IMR-90 (cell line): ENCODE data around the gene ACAP2. TPM values are rescaled to one million over a fixed set of nuclear protein-coding genes. Genes with fewer than 3 reads are reported as not detected.

Experiments used
- ATAC-seq: fragments of 200-7000 bp; cut with Tn5 transposase; 2 replicates; pipeline ENCODE4 v1.9.1; 2020; ENCODE audit warnings: low read depth, mild to moderate bottlenecking, moderate library complexity
- BruUV-seq: library from RNA; stranded (reverse); fragments of 400-500 nt; replicated peaks from 2 replicates; lab custom pipeline; 2021; lab: Mats Ljungman, UMichigan
- CTCF ChIA-PET: fragments of 300-600 bp; formaldehyde crosslinking; extraction: SDS; loops from one replicate; lab custom pipeline; 2021; ENCODE audit warnings: antibody characterized with exemption; lab: Yijun Ruan, JAX
- POLR2A ChIA-PET: fragments of 300-600 bp; sonication (Branson Sonifier 250); formaldehyde crosslinking; loops from one replicate; lab custom pipeline; 2022; ENCODE audit warnings: antibody characterized with exemption; ENCODE audit not compliant: unreplicated experiment; lab: Charles Lee
- DNase-seq: peaks from one replicate; pipeline ENCODE4 v3.0.0; 2013
- H2AFZ ChIP-seq: replicated peaks from 2 replicates; pipeline ENCODE3; 2013; ENCODE audit warnings: low read length, mild to moderate bottlenecking; ENCODE audit not compliant: poor library complexity
- H2AK5ac ChIP-seq: 2 replicates; pipeline ENCODE4 v1.6.1; 2013; ENCODE audit warnings: low read depth, low read length, inconsistent platforms
- H2AK9ac ChIP-seq: replicated peaks from 2 replicates; pipeline ENCODE3; 2013; ENCODE audit warnings: mild to moderate bottlenecking, low read depth, low read length, moderate library complexity; ENCODE audit not compliant: poor library complexity
- H2BK120ac ChIP-seq: 2 replicates; pipeline ENCODE4 v1.6.1; 2013; ENCODE audit warnings: low read depth, low read length, inconsistent platforms
- H2BK15ac ChIP-seq: 3 replicates; pipeline ENCODE4 v1.6.1; 2013; ENCODE audit warnings: low read depth, low read length, inconsistent platforms
- H2BK20ac ChIP-seq: 2 replicates; pipeline ENCODE4 v1.6.1; 2013; ENCODE audit warnings: low read depth, mild to moderate bottlenecking, inconsistent platforms, low read length, moderate library complexity
- H2BK5ac ChIP-seq: 2 replicates; pipeline ENCODE4 v1.6.1; 2013; ENCODE audit warnings: mild to moderate bottlenecking, low read depth, low read length, inconsistent platforms; ENCODE audit not compliant: poor library complexity, severe bottlenecking
- H3K14ac ChIP-seq: replicated peaks from 2 replicates; pipeline ENCODE4 v1.6.1; 2013; ENCODE audit warnings: low read depth, low read length, inconsistent platforms
- H3K18ac ChIP-seq: 2 replicates; pipeline ENCODE4 v1.6.1; 2013; ENCODE audit warnings: low read depth, low read length, control low read depth
- H3K23ac ChIP-seq: 2 replicates; pipeline ENCODE4 v1.6.1; 2013; ENCODE audit warnings: low read depth, low read length, inconsistent platforms
- H3K27ac ChIP-seq: 2 replicates; pipeline ENCODE4 v1.5.1; 2013; ENCODE audit warnings: mild to moderate bottlenecking, control low read depth, low read length; ENCODE audit not compliant: insufficient read depth
- H3K27me3 ChIP-seq: 2 replicates; pipeline ENCODE4 v1.6.1; 2013; ENCODE audit warnings: low read length; ENCODE audit not compliant: control insufficient read depth, insufficient read depth
- H3K36me3 ChIP-seq: 2 replicates; pipeline ENCODE4 v1.6.1; 2013; ENCODE audit warnings: low read length, mixed read lengths; ENCODE audit not compliant: control insufficient read depth, insufficient read depth
- H3K4ac ChIP-seq: 2 replicates; pipeline ENCODE4 v1.6.1; 2013; ENCODE audit warnings: low read depth, low read length, inconsistent platforms
- H3K4me1 ChIP-seq: 2 replicates; pipeline ENCODE4 v1.6.1; 2013; ENCODE audit warnings: low read length, mixed read lengths; ENCODE audit not compliant: control insufficient read depth, insufficient read depth
- H3K4me2 ChIP-seq: 2 replicates; pipeline ENCODE4 v1.6.1; 2013; ENCODE audit warnings: low read depth, mild to moderate bottlenecking, control low read depth, low read length, moderate library complexity
- H3K4me3 ChIP-seq: 2 replicates; pipeline ENCODE4 v1.5.1; 2013; ENCODE audit warnings: low read depth, mild to moderate bottlenecking, control low read depth, low read length, moderate library complexity; ENCODE audit not compliant: insufficient read depth
- H3K56ac ChIP-seq: 2 replicates; pipeline ENCODE4 v1.6.1; 2013; ENCODE audit warnings: low read length, inconsistent platforms; ENCODE audit not compliant: insufficient read depth; ENCODE audit errors: extremely low read depth
- H3K79me1 ChIP-seq, 2 experiments: 2 replicates each; pipeline ENCODE4 v1.6.1; 2013; ENCODE audit warnings: low read length in 2 of 2, inconsistent platforms in 1 of 2, low read depth in 1 of 2
- H3K9ac ChIP-seq: 2 replicates; pipeline ENCODE4 v1.6.1; 2013; ENCODE audit warnings: low read depth, low read length, control low read depth
- H3K9me1 ChIP-seq: 2 replicates; pipeline ENCODE4 v1.6.1; 2013; ENCODE audit warnings: low read length, inconsistent platforms; ENCODE audit not compliant: insufficient read depth
- H3K9me3 ChIP-seq: 2 replicates; pipeline ENCODE4 v1.6.1; 2013; ENCODE audit warnings: low read length; ENCODE audit not compliant: control insufficient read depth, insufficient read depth
- H4K20me1 ChIP-seq: 2 replicates; pipeline ENCODE4 v1.6.1; 2013; ENCODE audit warnings: low read length, inconsistent platforms; ENCODE audit not compliant: insufficient read depth
- H4K5ac ChIP-seq: 2 replicates; pipeline ENCODE4 v1.6.1; 2013; ENCODE audit warnings: mild to moderate bottlenecking, low read depth, low read length, control low read depth
- H4K8ac ChIP-seq, 2 experiments: 2 replicates each; pipeline ENCODE4 v1.6.1; 2013; ENCODE audit warnings: low read depth in 2 of 2, low read length in 2 of 2, control low read depth in 1 of 2, inconsistent platforms in 1 of 2
- H4K91ac ChIP-seq: 2 replicates; pipeline ENCODE4 v1.6.1; 2013; ENCODE audit warnings: low read depth, low read length, inconsistent platforms; ENCODE audit not compliant: insufficient read depth
- CEBPB ChIP-seq: IDR thresholded peaks from 2 replicates; pipeline ENCODE4 v1.6.1; 2012; ENCODE audit warnings: low read depth, low read length, improper control_type of control experiment
- MAFK ChIP-seq: IDR thresholded peaks from 2 replicates; pipeline ENCODE4 v1.6.1; 2012; ENCODE audit warnings: low read depth, low read length, improper control_type of control experiment
- NFE2L2 ChIP-seq: fragments of 150-350 bp; IDR thresholded peaks from 2 replicates; pipeline ENCODE4 v1.6.1; 2016; ENCODE audit warnings: low read depth, mild to moderate bottlenecking, low read length
- POLR2A ChIP-seq: IDR thresholded peaks from 2 replicates; pipeline ENCODE4 v1.6.1; 2012; ENCODE audit warnings: mild to moderate bottlenecking, low read depth, low read length
- RCOR1 ChIP-seq: IDR thresholded peaks from 2 replicates; pipeline ENCODE4 v1.6.1; 2012; ENCODE audit warnings: mild to moderate bottlenecking, low read length, improper control_type of control experiment; ENCODE audit not compliant: insufficient replicate concordance
- SMC3 ChIP-seq: fragments of 150-350 bp; IDR thresholded peaks from 2 replicates; pipeline ENCODE4 v1.6.1; 2016; ENCODE audit warnings: low read depth, mild to moderate bottlenecking, antibody characterized with exemption, low read length, moderate library complexity
- WGBS, 2 experiments: methylation state at CpG; one replicate each; pipeline versions ENCODE4 v1.1.5 to v1.1.7; 2013; ENCODE audit warnings: missing lambda C conversion rate in 2 of 2; ENCODE audit not compliant: insufficient read length in 1 of 2; ENCODE audit errors: extremely low coverage in 2 of 2; 5-methylcytosine and 5-hydroxymethylcytosine counted together
- dilution Hi-C: fragments of 300-500 bp; cut with HindIII; formaldehyde crosslinking; loops from one replicate; pipeline ENCODE4 v1.14.3; 2018; ENCODE audit warnings: low sequenced_read_pairs; ENCODE audit not compliant: unreplicated experiment
- in situ Hi-C: fragments of 300-500 bp; cut with MboI; formaldehyde crosslinking; loops from 3 replicates; pipeline ENCODE4 v1.14.3; 2019; ENCODE audit warnings: low sequenced_read_pairs, inconsistent platforms, mixed read lengths
- intact Hi-C: fragments of 100-400 bp; cut with micrococcal nuclease; formaldehyde crosslinking; loops from 2 replicates; pipeline ENCODE4 v1.10.0; 2022
- polyA plus RNA-seq, 3 experiments: library from polyadenylated mRNA; depleted of rRNA; stranded (reverse); fragments of >200 nt; gene quantifications; 2 replicates each; pipeline ENCODE4 v1.2.3, GENCODE V29; 2012; ENCODE audit warnings: low replicate concordance in 1 of 3
- total RNA-seq: library from RNA; depleted of rRNA; stranded (reverse); fragments of >200 nt; gene quantifications from 2 replicates; pipeline ENCODE4 v1.2.3, GENCODE V29; 2012
- TF ChIP-seq, protein P1 (sequence below): fragments of 150-350 bp; IDR thresholded peaks from 2 replicates; pipeline ENCODE4 v1.6.1; 2017; ENCODE audit warnings: mild to moderate bottlenecking, antibody characterized with exemption, low read length, low read depth

ACAP2 gene
- total and polyA plus RNA-seq, 2 of the 4 experiments (the other 2 are of a cell fraction), result 11.9 to 35.1 TPM

DNA sequence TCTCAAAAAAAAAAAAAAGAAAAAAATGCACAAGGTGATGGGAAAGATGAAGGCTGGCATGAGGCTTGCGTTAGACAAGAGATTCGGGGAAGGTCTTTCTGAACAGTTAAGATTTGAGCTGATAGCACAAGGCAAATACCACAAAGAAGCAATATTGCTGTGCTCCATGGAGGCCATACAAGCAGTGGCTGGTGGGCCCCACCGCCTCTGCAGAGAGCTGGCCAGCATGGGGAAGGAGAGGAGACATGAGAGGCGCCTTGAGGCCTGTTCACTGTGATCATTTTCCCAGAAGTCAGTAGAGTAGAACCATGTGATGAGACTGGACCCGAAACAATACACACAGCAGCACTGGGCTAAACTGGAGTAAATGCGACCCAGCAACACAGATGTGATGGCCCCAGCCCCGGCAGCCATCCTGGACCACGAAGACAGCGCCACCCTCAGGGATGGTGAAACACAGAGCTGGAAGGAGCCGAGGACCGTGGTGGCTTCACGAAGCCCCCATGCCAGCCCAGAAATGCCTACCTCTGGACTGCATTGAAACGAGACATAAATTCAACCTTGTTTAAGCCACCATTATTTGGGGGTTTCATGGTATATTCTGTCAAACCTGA, 177.3 kb downstream of the ACAP2 start:
- Histone ChIP-seq H4K91ac (no peak overlapping the region), H2BK5ac (no peak overlapping the region), H3K36me3 (peaks cover 3% of the 10 kb centered on the region; the same call in 1 of the 2 replicates), H3K9me1 (peaks cover 18% of the 10 kb centered on the region; the same call in 1 of the 2 replicates), H3K14ac (no peak overlapping the region), H3K4me1 (peaks cover 7% of the 10 kb centered on the region), H3K4me2 (no peak overlapping the region), H3K23ac (no peak overlapping the region), H4K8ac (no peak overlapping the region), H3K9me3 (no peaks in the 10 kb centered on the region), H3K4ac (no peak overlapping the region), H3K4me3 (no peak overlapping the region), H3K18ac (no peak overlapping the region), H4K5ac (no peak overlapping the region), H3K79me1 (peaks cover 32 to 77% of the 10 kb centered on the region in 2 experiments), H2BK20ac (no peak overlapping the region), H2AFZ (no peak overlapping the region), H3K56ac (no peak overlapping the region), H4K20me1 (peaks cover 16% of the 10 kb centered on the region), H2AK9ac (no peak overlapping the region), H3K9ac (no peak overlapping the region), H3K27me3 (no peaks in the 10 kb centered on the region), H2BK120ac (no peak overlapping the region), H2AK5ac (no peak overlapping the region), H3K27ac (no peak overlapping the region), H2BK15ac (no peak overlapping the region)
- BruUV-seq, result no TSS peak
- dilution Hi-C loops (no loop called here), intact Hi-C loops (no loop called here), in situ Hi-C loops (loop anchor here (5.0 kb wide), 1 partner anchor 588 kb away; no protein-coding TSS in a partner anchor)
- TF ChIP-seq MAFK (no peak), NFE2L2 (no peak), SMC3 (no peak), CEBPB (no peak), RCOR1 (no peak), POLR2A (no peak)
- TF ChIP-seq, protein P1, sequence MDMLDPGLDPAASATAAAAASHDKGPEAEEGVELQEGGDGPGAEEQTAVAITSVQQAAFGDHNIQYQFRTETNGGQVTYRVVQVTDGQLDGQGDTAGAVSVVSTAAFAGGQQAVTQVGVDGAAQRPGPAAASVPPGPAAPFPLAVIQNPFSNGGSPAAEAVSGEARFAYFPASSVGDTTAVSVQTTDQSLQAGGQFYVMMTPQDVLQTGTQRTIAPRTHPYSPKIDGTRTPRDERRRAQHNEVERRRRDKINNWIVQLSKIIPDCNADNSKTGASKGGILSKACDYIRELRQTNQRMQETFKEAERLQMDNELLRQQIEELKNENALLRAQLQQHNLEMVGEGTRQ, result no peak
- POLR2A ChIA-PET, result no interaction called here
- ATAC-seq (no peak), DNase-seq (no peak)
- CTCF ChIA-PET, result interaction anchor here (0.7 kb wide), 1 partner anchor 391 kb away, joined by 3 read pairs; no protein-coding TSS in a partner anchor
- 91% methylated on average over 5 of the region's 13 CpGs; no CpG with 5 or more reads in 1 of the 2 experiments for WGBS, 2 experiments
